K562 (cell line): ENCODE measurements around the gene ZMYND15. TPM values are rescaled to one million over a fixed set of nuclear protein-coding genes. Genes with fewer than 3 reads are reported as not detected.

Experiments used
- CBFA2T3 ChIP-seq: fragments of 450-650 bp; IDR thresholded peaks from 2 replicates; pipeline ENCODE4 v1.6.1; 2017
- ETV1 ChIP-seq: fragments of 450-650 bp; conservative IDR thresholded peaks from 2 replicates; pipeline ENCODE4 v1.6.1; 2016; ENCODE audit warnings: missing genetic modification characterization, control low read depth, low read depth, missing compliant biosample characterization
- GABPA ChIP-seq: fragments of 200-800 bp; sonication (Bioruptor generic); conservative IDR thresholded peaks from 2 replicates; pipeline ENCODE4 v1.6.1; 2016; ENCODE audit warnings: low read depth, missing genetic modification characterization, missing compliant biosample characterization
- SPI1 ChIP-seq: IDR thresholded peaks from 2 replicates; pipeline ENCODE4 v1.6.1; 2011; ENCODE audit warnings: low read depth, low read length, control low read depth, borderline replicate concordance
- TAF9B ChIP-seq: fragments of 450-650 bp; IDR thresholded peaks from 2 replicates; pipeline ENCODE4 v1.6.1; 2018; ENCODE audit warnings: mild to moderate bottlenecking; ENCODE audit not compliant: partially characterized antibody
- WHSC1 ChIP-seq: IDR thresholded peaks from one replicate; pipeline ENCODE4 v1.6.1; 2012; ENCODE audit warnings: low read length, control low read depth, inconsistent platforms
- ZKSCAN3 ChIP-seq: fragments of 250-450 bp; sonication (Bioruptor Pico); IDR thresholded peaks from 2 replicates; pipeline ENCODE4 v1.4.0; 2020
- ZNF778 ChIP-seq: fragments of 450-650 bp; formaldehyde crosslinking; IDR thresholded peaks from 2 replicates; pipeline ENCODE4 v1.4.0; 2020; ENCODE audit warnings: mild to moderate bottlenecking, moderate library complexity
- polyA plus RNA-seq, 8 experiments: library from polyadenylated mRNA; depleted of rRNA in 4 of 8; stranded (reverse) in 5 of 8; unstranded in 3 of 8; fragments of >200 nt; fragmentation: Nextera tagmentation in 2 of 8; fragmentation: Illumina TruSeq in 1 of 8; extraction: Ambion mirVana in 2 of 8; extraction: Trizol in 1 of 8; gene quantifications; 2 replicates each; pipeline versions ENCODE4 v1.2.1 to v1.2.3, GENCODE V29; 2011 to 2014; ENCODE audit warnings: inconsistent platforms in 1 of 8, missing spikeins in 1 of 8
- total RNA-seq, 7 experiments: library from RNA; depleted of rRNA in 6 of 7; stranded (reverse); fragments of >200 nt in 6 of 7; fragmentation: Illumina TruSeq in 2 of 7; extraction: Trizol in 2 of 7; gene quantifications; 2 replicates each; pipeline versions ENCODE4 v1.2.1 to v1.2.3, GENCODE V29; 2011 to 2021; ENCODE audit warnings: low replicate concordance in 1 of 7
- TF ChIP-seq, protein P1 (sequence below): fragments of 450-650 bp; formaldehyde crosslinking; IDR thresholded peaks from 2 replicates; pipeline ENCODE4 v1.4.0; 2022; ENCODE audit warnings: missing genetic modification characterization
- TF ChIP-seq, protein P2 (sequence below), 2 experiments: fragments of 450-650 bp in 1 of 2; sonication (generic) in 1 of 2; formaldehyde crosslinking in 1 of 2; IDR thresholded peaks in 1 of 2; conservative IDR thresholded peaks in 1 of 2; 2 replicates each; pipeline versions ENCODE4 v1.6.1 to v1.8.1; 2016 to 2023; ENCODE audit warnings: mild to moderate bottlenecking in 2 of 2, moderate library complexity in 2 of 2, inconsistent platforms in 1 of 2, missing genetic modification reagents in 1 of 2
- TF ChIP-seq, protein P3 (sequence below): IDR thresholded peaks from 3 replicates; pipeline ENCODE4 v1.6.1; 2011; ENCODE audit warnings: borderline replicate concordance, mild to moderate bottlenecking; ENCODE audit not compliant: insufficient read length, insufficient read depth
- TF ChIP-seq, protein P4 (sequence below): fragments of 450-650 bp; IDR thresholded peaks from 2 replicates; pipeline ENCODE4 v1.6.1; 2016; ENCODE audit warnings: borderline replicate concordance
- TF ChIP-seq, protein P5 (sequence below): fragments of 450-650 bp; IDR thresholded peaks from 2 replicates; pipeline ENCODE4 v1.6.1; 2016
- TF ChIP-seq, protein P6 (sequence below): fragments of 250-450 bp; sonication (Bioruptor Pico); IDR thresholded peaks from 2 replicates; pipeline ENCODE4 v1.8.0; 2022; ENCODE audit warnings: moderate library complexity, mild to moderate bottlenecking, inconsistent platforms

The ZMYND15 gene
- total and polyA plus RNA-seq, 9 of the 15 experiments (the other 6 are each of a cell fraction or from before 2014, with no cell fraction given), result 0.09 TPM; not detected in 8

DNA sequence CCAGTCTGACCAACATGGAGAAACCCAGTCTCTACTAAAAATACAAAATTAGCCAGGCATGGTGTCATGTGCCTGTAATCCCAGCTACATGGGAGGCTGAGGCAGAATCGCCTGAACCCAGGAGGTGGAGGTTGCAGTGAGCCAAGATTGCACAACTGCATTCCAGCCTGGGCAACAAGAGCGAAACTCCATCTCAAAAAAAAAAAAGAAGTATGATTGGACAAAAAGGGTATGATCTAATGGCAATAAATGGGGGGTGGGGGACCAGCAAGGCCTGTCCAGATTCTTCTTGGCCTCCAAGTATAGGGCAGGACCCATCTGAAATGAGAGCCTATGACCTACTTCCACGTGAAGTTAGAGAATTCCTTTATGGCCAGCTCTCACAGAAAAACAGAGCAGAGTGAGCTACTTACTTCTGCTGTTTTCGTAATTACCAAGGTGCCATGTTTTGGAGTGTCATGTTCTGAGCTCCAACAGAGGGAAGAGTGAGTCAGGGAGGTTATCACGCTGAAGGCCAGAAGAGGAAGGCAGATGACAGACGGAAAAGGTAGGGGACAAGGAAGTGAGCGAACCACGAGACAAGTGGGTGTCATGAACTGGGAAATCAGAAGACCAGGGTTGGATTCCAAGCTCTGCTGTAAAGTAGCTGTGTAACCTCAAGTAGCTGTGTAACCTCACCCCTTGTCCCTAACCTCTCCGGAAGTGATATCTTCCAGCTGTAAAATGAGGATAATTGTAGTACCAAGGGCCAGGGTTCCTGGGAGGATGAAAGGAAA is 3.6 kb upstream of the ZMYND15 start (continued):
- TF ChIP-seq, protein P1, sequence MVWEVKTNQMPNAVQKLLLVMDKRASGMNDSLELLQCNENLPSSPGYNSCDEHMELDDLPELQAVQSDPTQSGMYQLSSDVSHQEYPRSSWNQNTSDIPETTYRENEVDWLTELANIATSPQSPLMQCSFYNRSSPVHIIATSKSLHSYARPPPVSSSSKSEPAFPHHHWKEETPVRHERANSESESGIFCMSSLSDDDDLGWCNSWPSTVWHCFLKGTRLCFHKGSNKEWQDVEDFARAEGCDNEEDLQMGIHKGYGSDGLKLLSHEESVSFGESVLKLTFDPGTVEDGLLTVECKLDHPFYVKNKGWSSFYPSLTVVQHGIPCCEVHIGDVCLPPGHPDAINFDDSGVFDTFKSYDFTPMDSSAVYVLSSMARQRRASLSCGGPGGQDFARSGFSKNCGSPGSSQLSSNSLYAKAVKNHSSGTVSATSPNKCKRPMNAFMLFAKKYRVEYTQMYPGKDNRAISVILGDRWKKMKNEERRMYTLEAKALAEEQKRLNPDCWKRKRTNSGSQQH (CRISPR knock-in tag), result no peak
- no peak for TF ChIP-seq TAF9B
- peak; percentile 27; the same call in 1 of the 2 replicates for TF ChIP-seq GABPA (tag)
- TF ChIP-seq, protein P2, sequence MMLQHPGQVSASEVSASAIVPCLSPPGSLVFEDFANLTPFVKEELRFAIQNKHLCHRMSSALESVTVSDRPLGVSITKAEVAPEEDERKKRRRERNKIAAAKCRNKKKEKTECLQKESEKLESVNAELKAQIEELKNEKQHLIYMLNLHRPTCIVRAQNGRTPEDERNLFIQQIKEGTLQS (IDR thresholded peaks at IDR 0.05), result peak; percentile 29; the same call in 1 of the 2 replicates
- TF ChIP-seq, protein P2 (CRISPR knock-in tag; conservative IDR thresholded peaks at IDR 0.05), result no peak
- TF ChIP-seq, protein P3, sequence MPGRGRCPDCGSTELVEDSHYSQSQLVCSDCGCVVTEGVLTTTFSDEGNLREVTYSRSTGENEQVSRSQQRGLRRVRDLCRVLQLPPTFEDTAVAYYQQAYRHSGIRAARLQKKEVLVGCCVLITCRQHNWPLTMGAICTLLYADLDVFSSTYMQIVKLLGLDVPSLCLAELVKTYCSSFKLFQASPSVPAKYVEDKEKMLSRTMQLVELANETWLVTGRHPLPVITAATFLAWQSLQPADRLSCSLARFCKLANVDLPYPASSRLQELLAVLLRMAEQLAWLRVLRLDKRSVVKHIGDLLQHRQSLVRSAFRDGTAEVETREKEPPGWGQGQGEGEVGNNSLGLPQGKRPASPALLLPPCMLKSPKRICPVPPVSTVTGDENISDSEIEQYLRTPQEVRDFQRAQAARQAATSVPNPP, result no peak
- TF ChIP-seq, protein P4, sequence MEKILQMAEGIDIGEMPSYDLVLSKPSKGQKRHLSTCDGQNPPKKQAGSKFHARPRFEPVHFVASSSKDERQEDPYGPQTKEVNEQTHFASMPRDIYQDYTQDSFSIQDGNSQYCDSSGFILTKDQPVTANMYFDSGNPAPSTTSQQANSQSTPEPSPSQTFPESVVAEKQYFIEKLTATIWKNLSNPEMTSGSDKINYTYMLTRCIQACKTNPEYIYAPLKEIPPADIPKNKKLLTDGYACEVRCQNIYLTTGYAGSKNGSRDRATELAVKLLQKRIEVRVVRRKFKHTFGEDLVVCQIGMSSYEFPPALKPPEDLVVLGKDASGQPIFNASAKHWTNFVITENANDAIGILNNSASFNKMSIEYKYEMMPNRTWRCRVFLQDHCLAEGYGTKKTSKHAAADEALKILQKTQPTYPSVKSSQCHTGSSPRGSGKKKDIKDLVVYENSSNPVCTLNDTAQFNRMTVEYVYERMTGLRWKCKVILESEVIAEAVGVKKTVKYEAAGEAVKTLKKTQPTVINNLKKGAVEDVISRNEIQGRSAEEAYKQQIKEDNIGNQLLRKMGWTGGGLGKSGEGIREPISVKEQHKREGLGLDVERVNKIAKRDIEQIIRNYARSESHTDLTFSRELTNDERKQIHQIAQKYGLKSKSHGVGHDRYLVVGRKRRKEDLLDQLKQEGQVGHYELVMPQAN, result no peak
- peak; percentile 66 for TF ChIP-seq ETV1 (tag)
- TF ChIP-seq ZKSCAN3 (CRISPR knock-in tag), result no peak
- TF ChIP-seq, protein P5, sequence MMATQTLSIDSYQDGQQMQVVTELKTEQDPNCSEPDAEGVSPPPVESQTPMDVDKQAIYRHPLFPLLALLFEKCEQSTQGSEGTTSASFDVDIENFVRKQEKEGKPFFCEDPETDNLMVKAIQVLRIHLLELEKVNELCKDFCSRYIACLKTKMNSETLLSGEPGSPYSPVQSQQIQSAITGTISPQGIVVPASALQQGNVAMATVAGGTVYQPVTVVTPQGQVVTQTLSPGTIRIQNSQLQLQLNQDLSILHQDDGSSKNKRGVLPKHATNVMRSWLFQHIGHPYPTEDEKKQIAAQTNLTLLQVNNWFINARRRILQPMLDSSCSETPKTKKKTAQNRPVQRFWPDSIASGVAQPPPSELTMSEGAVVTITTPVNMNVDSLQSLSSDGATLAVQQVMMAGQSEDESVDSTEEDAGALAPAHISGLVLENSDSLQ, result peak; percentile 61
- TF ChIP-seq, protein P6, sequence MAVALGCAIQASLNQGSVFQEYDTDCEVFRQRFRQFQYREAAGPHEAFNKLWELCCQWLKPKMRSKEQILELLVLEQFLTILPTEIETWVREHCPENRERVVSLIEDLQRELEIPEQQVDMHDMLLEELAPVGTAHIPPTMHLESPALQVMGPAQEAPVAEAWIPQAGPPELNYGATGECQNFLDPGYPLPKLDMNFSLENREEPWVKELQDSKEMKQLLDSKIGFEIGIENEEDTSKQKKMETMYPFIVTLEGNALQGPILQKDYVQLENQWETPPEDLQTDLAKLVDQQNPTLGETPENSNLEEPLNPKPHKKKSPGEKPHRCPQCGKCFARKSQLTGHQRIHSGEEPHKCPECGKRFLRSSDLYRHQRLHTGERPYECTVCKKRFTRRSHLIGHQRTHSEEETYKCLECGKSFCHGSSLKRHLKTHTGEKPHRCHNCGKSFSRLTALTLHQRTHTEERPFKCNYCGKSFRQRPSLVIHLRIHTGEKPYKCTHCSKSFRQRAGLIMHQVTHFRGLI (CRISPR knock-in tag), result no peak
- peak; percentile 56; the same call in 1 of the 2 replicates for TF ChIP-seq SPI1
- peak; percentile 18; the same call in 1 of the 2 replicates for TF ChIP-seq CBFA2T3
- no peak for TF ChIP-seq WHSC1
- TF ChIP-seq ZNF778 (CRISPR knock-in tag), result no peak
